ENCODE results near the gene RGS7BP.

Gene RGS7BP

DNA sequence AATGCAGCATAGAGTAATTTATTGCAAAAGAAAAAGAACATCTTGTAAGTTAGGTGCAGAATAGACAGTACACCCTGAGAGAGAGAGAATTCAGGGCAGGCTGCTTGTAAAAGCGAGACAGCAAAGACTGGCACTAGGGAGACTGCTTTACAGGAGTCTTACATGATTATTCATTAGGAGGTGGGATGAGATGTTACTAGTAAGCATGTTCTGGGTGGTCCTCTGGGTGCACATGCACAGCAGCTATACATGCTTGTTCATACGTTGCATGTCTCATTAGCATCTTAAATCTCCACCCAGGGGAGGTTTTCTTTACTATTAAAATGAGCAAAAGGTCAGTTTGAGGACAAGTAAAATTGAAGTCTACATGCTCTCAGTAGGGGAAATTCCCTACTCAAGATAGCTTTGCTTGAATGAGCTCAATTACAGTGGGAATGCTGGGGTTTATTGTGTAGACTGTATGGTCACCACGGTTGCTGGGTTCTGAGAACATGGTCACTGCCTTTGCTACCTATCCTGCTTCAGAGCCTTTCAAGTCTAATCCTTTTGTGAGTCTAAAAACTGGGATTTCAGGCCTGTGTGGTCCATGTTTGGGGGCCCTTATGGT is 60.6 kb downstream of the RGS7BP start:
- DNase-seq = no peak

DNA sequence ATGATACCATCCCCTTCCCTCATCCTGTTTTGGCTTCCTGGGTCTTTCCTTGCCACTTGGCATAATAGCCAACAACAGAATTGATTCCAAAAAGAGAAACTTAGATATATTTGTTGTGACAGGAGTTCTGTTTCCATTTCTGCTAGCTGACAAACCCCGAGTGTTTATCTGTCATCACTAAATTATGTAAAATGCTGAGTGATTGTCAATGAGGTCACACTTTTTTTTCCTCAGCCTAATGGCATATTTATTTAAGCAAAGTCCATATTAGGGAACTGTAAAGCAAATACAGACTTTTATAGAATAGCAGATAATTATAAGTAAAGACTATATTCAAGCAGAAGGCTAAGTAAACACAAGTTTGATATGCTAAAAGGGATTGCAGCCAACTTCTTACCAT is 64.0 kb downstream of the RGS7BP start:
- no peak for DNase-seq

DNA sequence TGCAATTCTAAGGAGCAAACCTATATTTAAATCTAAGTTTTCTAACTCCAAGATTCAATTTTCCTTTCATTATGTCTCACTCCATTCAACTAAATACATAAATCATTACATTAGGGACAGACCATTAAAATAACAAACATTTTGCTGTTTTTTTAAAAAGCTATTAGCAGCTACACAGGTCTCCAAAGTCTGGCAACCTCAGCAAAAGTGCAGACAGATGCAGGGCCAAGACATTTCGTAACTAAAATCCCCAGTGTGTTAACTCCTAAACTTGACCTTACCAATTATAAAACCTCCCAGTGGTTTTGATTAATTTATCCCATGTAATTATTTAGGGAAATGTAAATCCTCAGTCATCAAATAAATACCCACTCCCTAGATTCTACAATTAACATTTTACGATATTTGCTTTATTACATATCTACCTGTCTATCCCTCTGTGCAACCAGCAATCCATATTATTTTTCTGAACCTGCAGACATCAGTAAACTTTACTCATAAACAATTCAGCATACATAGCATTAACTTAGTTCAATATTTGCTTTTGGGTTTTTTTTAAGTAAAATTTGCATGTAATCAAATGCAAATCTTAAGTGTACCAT is 64.7 kb downstream of the RGS7BP start:
- no peak for DNase-seq

DNA sequence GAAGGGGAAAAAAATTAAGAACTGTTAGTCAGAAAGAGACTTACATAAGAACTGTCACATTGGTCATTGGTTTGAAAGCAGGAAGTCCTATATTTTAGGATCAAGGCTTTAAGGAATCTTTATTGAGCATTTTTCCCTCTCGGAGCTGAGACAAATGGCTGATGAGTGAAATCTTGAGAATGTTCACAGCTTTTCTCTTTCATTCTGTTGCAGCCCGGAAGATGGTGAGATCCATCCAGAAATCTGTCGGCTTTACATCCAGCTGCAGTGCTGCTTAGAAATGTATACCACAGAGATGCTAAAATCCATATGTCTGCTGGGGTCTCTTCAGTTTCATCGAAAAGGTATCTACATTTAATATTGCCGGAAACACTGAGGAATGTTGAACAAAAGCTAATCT is 69.7 kb downstream of the RGS7BP start:
- DNase-seq = no peak

DNA sequence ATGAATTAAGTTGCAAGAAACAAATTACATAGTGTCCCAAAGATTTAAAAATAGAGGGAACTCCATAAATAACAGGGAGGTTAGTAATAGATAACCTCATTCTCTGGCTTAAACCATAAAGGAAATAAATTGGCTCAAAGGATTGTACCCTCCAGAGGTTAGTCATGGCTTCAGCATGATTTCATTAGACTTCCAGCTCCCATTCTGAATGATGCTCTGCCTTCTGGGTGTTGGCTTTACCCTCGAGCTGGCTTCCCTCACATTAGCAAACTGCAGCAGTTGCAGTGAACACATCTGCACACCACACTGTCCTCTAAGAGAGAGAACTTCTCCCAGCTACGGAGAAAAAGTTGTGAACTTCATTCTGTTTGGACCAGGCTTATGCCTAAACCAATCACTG is 70.4 kb downstream of the RGS7BP start:
- no peak for DNase-seq

DNA sequence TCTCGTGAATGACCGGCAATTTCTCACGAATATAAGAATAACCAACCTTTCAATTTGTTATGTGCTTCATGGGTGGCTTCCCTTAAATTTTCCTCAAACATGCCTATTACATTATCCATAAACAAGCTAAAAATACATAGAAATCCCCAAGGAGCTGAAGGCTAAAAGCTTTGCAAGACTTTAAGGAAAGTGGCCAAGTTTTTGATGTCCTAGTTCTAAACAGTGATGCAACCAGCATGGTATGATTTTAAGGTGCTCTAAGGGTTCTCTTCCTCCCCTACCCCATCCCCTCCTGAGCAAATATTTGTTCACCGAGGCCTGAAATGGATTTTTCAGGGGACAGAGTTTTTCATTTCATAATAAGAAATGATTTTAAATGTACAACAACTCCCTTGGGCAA is 79.8 kb downstream of the RGS7BP start:
- DNase-seq = no peak

DNA sequence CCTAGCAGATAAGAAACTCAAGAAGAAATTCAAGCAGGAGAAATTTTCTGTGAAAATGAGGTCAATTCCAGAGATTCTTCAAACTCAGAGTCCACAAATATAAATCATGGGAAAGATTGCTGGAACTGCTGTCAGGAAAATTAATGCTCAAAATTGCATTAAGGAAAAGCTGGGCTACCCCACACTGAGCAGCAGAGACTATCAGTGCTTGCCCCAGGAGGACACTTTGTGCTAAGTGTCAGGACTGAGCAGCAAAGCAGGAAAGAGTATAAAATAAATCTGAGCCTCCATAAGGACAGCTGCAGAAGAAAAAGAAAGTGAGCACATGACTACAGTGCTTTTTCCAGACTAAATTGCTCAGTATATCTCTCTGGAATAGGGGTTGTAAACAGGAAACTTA is 81.6 kb downstream of the RGS7BP start:
- DNase-seq = no peak

DNA sequence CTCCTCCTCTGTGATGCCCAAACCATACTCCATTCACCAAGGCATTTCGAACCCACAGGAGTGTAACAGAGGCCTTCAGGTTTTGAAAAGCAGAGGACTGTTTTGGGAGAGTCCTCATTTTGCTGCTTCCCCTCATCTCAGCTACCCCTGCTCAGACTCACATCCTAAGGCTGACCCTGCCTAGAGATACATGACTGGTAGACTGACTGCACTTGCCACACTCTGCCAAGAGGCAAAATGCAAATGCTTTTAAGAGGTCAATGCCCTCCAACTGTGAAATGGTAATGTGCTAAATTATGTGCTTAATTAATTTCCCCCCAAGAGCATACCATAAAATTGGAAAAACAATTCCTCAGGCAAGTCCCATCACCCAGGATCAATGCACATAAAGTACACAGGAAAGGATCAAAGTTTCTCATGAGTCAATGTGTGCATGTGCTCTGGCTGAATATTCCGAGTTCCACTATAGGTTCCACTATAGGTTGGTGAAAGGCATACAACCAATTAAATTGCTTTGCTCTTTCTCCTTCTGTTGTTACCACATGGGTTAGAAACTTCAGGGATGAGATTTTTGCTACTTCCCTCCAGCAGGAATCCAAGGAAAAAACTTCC is 87.0 kb downstream of the RGS7BP start:
- DNase-seq = no peak

DNA sequence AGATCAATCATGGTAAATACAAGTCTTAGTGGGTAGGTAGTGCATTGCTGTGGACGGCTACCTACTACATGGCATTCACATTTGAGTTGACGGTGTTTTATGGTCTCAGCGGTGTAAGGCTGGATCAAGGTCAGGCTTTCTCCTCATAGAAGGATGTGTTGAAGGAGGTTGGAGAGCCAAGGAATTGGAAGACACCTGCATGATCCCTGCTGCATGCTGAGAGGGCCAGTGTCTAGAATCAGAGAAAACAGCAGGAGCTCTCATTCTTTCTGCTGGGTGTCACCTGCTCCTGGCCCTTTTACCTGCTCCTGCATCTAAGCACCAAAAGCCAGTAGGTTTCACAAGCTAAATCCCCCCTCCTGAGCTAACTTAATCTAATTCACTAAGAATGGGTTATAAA is 88.2 kb downstream of the RGS7BP start:
- DNase-seq = no peak

DNA sequence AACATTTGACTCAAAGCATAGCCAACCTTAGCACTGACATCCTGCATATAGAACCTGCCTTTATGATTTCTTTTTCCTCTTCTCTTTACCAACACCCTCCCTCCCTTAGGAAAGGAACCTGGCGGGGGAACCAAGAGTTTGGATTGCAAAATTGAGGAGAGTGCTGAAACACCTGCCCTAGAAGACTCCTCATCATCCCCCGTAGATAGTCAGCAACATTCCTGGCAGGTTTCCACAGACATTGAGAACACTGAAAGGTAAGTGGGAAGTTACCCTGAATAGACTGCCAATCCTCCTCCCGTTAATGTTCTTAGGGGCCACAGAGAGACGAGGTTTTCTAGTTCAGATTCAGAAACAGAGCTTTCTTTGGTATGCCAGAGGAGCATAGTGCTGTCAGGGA is 88.8 kb downstream of the RGS7BP start:
- DNase-seq = no peak

DNA sequence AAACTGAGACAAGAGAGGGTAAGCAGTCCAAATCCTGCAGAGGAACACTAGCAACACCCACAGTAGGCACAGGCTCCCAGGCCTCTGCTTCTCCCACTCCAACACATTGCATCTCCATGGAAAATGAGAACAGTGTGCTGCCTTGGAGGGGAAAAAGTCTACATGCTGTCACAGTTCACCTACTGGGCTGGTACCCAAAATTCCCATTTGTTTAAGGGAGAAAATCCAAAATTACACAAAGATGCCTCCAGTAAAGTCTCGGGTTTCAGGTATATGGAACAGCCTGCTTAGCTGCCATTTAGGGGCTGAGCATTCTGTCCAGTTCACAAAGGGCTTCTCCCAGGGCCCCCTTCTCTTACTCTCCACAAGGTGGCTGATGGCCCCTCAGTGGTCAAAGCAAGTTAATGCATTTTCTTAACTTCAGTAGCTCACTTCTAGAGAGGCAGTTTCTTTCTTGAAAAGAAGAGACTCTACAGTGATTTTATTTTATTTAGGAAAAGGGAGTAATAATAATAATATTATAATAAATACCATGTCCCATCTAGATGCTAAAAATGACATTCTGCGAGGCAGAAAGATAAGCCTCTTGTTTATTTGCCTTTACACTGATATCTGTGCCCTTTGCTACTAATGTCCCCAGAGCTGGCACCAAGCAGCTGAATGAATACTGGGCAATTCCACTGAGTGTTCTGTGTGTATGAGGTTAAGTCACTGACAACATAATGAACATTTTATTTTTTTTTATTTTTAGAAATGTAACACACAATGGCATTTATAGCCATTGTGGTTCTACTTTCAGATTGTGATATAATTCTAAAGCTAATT is 89.4 kb downstream of the RGS7BP start:
- no peak for DNase-seq

DNA sequence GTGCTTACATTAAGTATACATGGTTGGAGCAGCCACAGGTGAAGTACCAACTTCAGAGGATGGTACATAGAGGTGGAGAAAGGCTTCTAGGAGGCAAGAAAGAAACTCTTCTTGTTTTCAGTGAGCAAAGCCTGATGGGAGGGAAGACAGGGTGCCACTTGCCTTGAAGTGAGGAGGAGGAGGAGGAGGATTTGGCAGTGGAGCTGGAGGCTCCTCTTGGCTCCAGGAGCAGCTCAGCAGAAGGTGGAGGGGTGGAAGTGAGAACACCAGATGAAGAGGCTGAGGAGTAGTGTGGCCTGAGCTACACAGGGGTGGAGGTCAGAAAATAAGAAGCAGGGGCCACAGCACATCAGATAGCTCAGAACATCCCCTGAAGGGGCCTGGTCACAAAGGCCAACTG is 93.4 kb downstream of the RGS7BP start:
- DNase-seq = no peak

DNA sequence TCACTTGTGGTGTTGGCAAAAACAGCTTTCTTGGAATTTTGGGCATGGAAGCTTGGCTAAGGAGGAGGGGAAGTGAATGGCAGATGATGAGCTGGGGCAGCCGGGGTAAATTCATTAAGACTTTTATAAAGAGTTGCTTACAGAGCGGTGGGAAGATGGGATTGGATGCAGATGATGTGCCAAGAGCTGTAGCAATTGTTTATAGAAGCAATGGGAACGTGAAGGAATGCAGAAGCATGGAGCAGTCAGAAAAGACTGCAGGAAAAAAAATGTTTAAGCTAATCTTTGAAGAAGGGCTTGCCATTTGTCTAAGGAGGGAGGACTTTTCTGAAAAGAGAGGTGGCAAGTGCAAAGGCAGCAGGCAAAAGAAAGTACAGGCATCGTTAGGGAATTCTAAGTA is 97.9 kb downstream of the RGS7BP start:
- DNase-seq = no peak

DNA sequence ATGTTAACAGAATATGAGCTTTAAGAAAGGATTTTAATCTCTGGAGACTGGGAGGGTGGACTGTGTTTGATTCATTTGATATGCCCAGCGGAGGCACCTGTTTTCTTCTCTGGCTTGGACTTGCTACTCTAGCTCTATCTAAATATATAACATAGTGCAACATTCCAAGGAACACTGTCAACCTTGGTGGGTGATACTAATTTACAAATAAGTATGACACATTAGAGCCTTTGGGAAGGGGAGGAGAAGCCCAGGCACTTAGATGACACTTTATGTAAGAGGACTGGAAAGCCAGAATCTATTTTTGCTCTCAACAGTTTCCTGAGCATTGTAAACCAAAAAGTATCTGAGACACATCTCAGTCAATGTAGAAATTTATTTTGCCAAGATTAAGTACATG is 101.1 kb downstream of the RGS7BP start:
- DNase-seq = no peak

DNA sequence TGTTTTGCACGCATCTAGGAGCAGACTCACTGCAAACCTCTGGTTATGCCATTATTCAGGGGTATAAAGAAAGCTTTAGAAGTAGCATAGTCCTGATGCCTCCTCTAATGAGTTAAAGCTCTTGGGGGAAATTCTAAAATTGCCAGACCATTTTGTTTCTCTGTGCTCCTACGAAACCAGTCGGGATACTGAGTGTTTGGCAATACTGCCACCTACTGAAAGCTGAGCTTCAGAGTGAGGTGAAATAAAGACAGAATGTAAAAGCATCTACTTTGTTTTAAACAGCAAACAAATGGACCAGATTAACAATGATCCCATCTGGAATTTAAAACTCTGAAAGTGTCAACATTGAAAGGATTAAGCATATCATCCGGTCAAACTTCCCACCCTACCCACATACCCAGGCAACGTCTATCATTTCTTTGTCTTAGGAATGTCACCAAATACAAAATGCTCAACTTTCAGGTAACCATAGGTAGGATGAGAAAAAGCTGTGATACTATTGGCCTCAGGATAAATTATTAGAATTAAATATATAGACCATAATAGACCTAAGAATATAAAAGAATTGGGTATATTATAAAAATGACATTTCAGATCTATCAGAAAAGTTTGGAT is 106.6 kb downstream of the RGS7BP start:
- DNase-seq = no peak

DNA sequence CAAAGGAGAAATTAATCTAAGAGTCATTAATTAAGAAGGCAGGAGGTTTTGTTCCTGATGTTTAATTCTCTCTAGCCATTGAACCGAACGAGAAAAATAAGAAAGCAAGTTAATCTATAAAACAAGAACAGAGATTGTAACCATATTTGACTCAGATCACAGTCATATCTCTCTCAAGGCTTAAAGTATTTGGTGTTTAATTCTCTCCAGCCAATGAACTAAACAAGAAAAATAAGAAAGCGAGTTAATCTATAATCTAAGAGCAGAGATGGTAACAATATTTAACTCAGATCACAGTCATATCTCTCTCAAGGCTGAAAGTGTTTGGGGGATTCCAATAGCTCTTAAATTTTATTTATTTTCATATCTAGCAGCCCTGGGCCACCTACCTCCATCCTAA is 110.1 kb downstream of the RGS7BP start:
- DNase-seq = no peak

DNA sequence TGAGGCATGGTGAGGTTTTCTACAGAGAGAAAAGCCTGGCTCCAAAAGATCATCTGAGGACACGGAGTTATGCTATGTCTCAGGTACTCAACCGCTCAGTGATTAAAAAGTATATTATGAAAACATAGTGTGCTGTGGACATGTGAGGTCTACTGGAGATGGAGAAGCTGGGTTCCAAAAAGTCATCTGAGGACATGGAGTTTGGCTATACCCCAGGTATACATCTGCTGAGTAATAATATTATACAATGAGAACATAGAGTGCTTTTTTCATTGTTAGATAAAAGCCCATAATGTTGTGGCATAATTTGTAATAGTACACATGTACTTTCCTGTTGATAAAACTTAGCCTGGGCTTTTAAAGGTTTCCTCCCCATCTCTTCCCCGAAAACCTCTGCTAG is 113.8 kb downstream of the RGS7BP start:
- DNase-seq = no peak

DNA sequence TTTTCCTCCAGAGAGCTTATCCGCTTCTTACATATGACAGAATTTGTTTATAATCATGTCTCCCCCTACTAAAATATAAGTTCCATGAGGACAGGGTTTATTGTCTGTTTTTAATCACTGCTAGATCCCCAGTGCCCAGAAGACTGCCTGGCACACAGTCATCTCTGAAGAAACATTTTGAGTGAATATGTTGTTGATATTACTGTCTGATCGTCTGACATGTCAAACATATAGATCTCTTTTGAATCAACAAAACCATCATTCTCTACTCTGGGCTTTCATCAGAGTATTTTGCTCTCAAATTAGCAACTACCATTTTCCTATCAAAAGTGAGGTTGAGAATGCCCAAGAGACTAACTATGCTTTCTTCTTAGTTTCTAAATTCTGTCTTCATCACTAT is 117.2 kb downstream of the RGS7BP start:
- no peak for DNase-seq

DNA sequence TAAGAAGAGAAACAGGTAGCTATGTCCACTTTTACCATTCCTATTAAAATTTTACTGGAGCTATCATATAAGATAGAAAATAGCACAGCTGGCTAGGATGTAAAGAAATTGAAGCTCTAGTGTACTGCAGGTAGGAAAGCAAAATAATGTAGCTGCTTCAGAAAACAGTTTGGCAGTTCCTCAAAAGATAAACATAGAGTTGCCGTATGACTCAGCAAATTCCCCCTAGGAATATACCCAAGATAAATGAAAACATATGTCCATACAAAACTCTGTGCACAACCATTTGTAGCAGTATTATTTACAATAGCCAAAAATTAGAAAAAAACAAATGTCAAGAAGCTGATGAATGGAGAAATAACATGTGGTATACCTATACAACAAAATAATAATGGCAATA is 119.9 kb downstream of the RGS7BP start:
- DNase-seq = no peak

DNA sequence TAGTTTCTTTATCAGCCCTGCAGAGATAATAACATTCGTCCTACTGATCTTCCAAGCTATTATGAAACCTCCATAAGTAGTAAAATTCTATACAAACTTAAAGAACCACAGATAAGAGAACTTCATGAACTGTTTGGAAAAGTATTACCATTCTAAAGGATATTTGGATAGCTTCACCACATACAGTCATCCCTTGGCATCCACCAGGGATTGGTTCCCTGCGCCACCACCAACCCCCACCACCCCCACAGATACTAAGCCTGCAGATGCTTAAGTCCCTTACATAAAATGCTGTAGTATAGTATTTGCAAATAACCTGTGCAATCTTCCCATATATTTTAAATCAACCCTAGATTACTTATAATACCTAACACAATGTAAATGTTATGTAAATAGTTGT is 123.1 kb downstream of the RGS7BP start:
- no peak for DNase-seq

DNA sequence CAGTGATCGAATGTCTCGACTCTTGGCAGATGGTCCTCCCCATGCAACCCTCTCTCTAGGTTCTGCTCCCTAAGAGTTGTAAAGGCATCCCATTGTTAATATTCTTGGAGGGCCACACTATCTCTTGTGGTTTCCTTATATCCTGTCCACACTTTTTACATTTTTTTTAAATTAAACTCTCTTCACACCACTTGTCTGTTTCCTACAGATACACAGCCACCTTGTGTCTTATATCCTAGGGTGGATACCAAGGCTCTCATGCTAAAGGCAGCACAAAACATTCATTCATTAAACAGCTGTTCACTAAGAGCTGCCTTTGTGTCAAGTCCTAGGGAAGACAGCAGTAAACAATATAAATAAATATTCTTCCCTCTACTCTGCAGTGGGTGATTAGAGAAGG is 124.0 kb downstream of the RGS7BP start:
- no peak for DNase-seq

DNA sequence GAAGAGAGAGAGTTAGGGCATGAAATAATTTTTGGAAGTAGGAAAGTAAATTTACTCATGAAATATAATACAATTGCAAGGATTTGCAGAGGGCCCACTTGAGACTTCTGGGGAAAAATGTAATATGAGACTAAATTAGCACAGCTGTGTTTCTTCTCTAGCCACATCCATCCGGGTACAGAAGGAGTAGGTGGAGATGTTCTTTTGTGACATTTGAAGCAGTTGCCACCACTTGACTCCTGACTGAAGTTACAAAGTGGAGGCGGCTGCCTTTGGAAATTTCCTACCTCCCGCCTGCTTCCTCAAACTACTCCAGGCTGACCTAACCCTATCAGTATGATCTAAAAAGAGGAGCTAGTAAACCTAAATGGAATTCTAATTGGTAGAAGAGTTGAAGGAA is 126.4 kb downstream of the RGS7BP start:
- DNase-seq = no peak

DNA sequence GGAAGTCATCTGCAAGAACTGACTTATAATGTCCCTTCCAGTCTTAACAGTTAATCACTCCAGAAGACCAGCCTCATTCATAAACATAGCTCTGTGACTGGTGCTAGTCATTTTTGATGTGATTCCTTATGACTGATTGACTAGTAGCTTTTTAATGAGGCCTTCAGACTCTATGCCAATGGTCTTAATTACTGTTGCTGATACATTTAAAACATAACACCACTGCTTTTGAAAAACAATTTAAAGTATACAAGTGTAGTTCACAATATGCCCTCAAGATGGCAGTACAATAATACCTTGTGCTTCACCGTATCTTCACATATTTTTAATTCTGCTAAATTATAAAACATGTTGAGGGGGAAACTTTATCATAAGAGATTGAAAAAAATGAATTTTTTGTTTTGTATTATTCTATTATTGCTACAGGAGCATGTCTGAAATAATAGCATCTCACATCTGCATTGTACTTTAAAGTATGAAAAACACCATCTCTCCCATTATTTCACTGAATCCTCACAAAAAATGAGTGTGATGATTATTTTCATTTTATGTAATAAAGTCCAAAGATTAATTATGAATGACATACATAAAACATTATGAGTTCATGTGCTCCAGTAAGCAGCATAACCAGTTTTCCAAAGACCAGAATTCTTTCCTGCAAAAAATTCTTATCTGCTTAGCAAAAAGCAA is 129.3 kb downstream of the RGS7BP start:
- peak; percentile 37 for DNase-seq
